Large intestine (tissue), 3 donors: ENCODE results near the gene TENM3. TPM values are rescaled to one million over a fixed set of nuclear protein-coding genes. Genes with fewer than 3 reads are reported as not detected.

Experiments
- DNase-seq, 2 donors: peaks; one replicate each; pipeline versions ENCODE4 v3.0.0 to v3.0.0-alpha.2; 2013
- H3K27ac ChIP-seq: one replicate; pipeline ENCODE4 v1.5.1; 2013; ENCODE audit warnings: low read length
- H3K27me3 ChIP-seq: 2 replicates; pipeline ENCODE4 v1.6.1; 2013; ENCODE audit warnings: low read length; ENCODE audit not compliant: control insufficient read depth, insufficient read depth
- H3K36me3 ChIP-seq: 2 replicates; pipeline ENCODE4 v1.6.1; 2013; ENCODE audit warnings: low read length; ENCODE audit not compliant: control insufficient read depth, insufficient read depth
- H3K4me1 ChIP-seq: one replicate; pipeline ENCODE4 v1.6.1; 2013; ENCODE audit warnings: low read length; ENCODE audit not compliant: control insufficient read depth, insufficient read depth
- H3K4me3 ChIP-seq: one replicate; pipeline ENCODE4 v1.5.1; 2013; ENCODE audit warnings: low read length
- H3K9me3 ChIP-seq: one replicate; pipeline ENCODE4 v1.6.1; 2013; ENCODE audit warnings: mild to moderate bottlenecking, low read depth, low read length, moderate library complexity; ENCODE audit not compliant: control insufficient read depth
- WGBS: methylation state at CpG from one replicate; pipeline ENCODE4 v1.1.5; 2013; ENCODE audit warnings: low lambda C conversion rate; ENCODE audit not compliant: insufficient coverage; 5-methylcytosine and 5-hydroxymethylcytosine counted together
- polyA plus RNA-seq: library from polyadenylated mRNA; unstranded; fragments of 120-200 nt; gene quantifications from one replicate; pipeline ENCODE4 v1.2.1, GENCODE V29; 2013

The TENM3 gene
- polyA plus RNA-seq, 1 donor, result 11.9 TPM

DNA sequence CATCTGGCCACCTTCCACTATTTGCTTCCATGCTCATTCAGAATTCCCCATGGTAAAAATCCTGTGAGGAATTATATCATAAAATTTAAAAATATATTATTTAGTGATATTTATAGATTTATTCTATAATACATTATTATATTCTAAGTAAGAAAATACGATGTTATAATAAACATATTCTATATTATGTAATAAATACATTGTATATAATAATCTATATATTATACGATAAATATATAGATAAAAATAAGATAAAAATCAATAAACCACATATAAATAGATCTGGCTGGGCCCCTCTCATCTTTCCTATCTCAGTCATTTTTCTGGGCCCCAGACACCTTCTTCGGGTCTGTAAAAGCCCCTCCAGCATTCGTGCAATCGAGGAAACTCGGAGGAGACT lies 605.5 kb downstream of the TENM3 start:
- Histone ChIP-seq H3K27ac (no peak overlapping the region), H3K4me1 (no peaks in the 10 kb centered on the region), H3K9me3 (peaks cover 5% of the 10 kb centered on the region), H3K27me3 (no peaks in the 10 kb centered on the region), H3K36me3 (no peaks in the 10 kb centered on the region), H3K4me3 (no peak overlapping the region)
- WGBS, result 95% methylated on average over 2 of the region's 6 CpGs
- DNase-seq, result no peak
